HG02763 (cell line): Measurements from ENCODE around the gene SLC27A3.
"Not testable (repeated sequence)": the region's sequence is repeated elsewhere in the genome, so short reads cannot be mapped to it uniquely, and the experiment has no call there.

Experiments used
- ATAC-seq: cut with Tn5 transposase; IDR thresholded peaks from one replicate; pipeline ENCODE4 v1.9.1; 2021; ENCODE audit warnings: mild to moderate bottlenecking, moderate library complexity; ENCODE audit not compliant: unreplicated experiment

SLC27A3 gene

DNA sequence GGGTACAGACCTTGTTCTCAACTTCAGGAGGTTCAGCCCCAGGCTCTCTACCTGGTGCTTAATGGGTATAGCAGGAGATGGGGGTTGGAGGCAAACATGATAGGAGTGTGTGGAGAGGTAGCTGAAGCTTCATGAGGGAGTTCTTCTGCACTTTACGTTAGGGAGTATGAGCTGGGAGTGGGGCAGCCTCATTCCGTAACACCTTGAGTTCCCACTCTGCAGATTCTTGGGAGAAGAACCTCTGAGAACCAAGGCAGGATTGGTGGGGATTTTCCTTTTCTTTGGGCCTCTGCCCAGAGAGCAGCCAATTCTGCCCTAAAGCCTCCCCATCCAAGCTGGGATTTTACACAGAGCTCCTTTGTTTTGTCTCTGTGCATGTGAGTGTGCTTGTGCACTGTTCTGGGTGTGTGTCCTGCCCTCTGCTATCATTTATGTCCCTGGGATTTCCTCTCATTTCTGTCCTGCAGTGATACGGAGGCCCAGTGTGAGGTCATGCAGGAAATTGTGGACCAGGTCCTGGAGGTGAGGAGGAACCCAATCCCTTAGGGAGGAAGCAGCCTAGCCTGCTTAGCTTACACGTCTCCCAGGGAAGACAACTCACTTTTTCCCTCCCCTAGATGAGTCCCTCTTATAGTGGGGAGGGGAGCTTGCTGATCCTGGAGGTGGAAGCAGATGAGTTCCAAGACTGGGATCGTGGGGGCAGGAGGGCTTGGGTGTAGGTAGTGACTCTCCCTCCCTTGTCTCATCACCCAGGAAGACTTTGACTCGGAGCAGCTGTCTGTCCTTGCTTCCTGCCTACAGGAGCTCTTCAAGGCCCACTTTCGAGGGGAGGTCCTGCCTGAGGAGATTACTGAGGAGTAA, 11.6 kb upstream of the SLC27A3 start:
- ATAC-seq = no peak

DNA sequence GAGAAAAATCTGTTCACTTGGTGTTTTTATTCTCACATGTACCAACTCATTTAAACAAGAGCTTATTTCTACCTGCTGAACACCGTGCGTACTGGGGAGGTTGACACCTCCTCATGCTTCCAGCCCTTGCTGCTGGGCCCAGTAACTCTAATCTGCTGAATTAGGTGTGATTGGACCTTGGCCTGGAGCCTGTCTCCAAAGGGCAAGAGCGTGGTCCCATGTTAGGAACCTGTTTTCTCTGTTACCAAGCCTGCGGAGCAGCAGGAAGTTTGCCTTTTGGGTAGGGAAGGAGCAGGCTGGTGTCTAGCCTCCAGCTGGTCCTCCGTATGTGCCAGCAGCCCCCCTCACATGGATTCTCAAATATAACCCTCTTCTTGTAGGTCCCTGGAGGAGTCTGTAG, 10.9 kb upstream of the SLC27A3 start:
- no peak for ATAC-seq

DNA sequence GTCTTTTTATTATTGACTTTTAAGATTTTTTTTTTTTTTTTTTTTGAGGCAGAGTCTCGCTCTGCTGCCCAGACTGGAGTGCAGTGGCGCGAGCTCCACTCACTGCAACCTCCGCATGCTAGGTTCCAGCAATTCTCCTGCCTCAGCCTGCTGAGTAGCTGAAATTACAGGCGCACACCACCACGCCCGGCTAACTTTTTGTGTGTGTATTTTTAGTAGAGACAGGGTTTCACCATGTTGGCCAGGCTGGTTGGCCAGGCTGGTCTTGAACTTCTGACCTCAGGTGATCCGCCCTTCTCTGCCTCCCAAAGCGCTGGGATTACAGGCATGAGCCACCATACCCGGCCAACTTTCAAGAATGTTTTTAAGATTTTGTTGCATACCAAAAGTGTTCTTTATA, 8.5 kb upstream of the SLC27A3 start:
- not testable (repeated sequence) for ATAC-seq

DNA sequence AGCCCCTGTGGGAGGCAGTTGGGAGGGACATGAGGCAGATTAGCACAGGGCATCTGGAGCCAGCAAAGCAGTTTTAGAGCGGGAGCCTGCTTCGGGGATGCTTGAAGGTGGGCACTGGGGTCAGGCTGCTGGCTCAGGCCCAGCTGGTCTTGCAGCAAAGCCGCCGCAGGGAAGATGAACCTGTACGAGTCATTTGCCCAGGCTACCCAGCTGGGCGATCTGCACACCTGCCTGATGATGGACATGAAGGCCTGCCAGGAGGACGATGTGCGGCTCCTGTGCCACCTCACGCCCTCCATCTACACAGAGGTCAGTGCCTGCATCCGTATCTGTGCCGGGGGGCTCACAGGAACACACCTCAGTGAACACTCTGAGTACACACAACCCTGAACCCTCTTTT, 7.7 kb upstream of the SLC27A3 start:
- ATAC-seq = no peak

DNA sequence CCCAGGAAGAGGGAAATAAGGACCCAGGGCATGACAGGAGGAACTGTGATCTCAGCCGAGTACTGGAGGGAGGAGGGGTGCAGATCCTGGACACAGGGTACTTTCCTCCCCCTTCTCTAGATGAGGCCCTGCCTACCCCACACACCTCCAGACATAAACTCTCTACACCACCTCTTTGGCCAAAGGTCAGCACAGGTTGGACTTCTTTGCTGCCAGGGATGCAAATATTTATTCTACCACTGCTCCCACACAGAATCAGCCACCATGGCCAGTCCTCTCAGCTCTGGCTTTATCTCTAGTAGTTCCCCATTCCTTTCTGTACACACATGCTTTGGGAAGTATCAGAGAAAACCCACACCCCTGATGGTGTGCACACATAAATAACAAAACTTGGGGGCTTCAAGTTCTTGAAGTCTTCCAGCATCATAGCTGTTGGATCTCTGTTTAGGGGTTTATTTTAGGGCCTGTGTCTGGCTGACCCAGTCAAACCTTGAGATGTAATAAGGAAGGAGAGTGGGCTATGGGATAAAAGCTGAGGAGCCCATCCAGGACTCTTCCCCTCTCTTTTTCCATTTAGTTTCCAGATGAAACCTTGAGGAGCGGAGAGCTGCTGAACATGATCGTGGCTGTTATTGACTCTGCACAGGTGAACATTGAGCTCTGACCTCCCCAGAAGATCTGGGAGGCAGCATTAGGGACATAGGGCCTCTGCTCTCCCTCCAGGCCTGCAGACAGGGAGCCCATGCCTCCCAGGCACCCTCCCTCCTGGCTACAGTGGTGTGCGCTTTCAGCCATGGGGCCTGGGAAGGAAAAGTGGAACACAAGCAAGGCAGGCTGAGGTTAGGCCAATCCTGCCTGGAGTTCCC, 6.7 kb upstream of the SLC27A3 start:
- no peak for ATAC-seq

DNA sequence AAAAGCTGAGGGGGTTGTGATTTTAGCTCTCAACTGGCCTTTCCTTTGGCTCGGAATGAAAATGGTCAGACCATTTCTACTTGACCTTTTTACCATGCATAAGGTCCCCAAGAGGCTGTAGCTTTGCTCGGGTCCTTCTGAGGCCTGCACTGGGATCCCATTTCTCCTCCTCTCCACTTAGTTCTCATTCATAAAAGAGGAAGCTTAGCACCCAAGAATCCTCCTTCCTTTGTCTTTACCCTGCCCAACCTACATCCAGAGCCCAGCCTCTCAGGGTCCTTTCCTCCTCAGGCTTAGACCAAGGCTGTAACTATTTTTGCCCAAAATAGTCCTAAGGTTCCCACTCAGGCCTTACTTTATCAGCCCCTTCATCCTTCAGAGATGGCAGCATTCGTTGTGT, 6.0 kb upstream of the SLC27A3 start:
- ATAC-seq = no peak

DNA sequence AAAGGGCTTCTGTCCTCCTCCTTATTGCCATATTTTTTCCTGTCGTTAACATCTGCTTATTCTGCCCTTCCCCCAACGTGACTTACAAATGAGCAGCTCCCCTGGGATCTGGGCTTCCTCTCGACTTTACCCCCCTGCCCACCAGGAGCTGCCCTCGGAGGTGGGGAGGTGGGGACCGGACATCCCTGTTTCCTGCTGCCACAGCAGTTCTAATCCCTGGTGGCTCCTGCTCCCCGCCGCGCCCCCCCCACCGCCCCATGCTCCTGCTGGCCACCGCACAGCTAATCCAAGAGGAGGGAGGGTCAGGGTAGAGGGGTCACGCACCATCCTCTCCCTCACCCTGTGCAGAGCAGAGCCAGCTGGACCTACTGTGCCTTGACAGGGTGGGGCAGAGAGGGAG, 4.4 kb upstream of the SLC27A3 start:
- no peak for ATAC-seq

DNA sequence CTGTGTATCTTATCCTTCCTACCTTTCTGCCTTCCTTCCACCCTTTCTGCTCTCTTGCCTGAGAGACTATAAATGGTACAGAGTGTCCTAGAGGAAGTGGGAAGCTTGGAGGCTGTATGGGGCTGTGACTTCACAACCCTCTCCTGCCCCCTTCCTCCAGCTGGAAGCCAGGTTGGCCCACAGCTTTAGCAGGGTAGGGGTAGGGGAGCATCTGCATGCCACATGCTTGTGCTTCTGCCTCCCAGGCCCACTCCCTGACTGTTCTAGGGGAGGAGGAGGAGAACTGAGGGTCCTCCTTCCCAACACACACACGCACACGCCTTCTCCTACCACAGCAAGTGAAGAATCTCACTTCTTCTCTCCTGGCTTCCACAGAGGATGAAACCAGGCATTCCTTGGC, 3.9 kb upstream of the SLC27A3 start:
- no peak for ATAC-seq

DNA sequence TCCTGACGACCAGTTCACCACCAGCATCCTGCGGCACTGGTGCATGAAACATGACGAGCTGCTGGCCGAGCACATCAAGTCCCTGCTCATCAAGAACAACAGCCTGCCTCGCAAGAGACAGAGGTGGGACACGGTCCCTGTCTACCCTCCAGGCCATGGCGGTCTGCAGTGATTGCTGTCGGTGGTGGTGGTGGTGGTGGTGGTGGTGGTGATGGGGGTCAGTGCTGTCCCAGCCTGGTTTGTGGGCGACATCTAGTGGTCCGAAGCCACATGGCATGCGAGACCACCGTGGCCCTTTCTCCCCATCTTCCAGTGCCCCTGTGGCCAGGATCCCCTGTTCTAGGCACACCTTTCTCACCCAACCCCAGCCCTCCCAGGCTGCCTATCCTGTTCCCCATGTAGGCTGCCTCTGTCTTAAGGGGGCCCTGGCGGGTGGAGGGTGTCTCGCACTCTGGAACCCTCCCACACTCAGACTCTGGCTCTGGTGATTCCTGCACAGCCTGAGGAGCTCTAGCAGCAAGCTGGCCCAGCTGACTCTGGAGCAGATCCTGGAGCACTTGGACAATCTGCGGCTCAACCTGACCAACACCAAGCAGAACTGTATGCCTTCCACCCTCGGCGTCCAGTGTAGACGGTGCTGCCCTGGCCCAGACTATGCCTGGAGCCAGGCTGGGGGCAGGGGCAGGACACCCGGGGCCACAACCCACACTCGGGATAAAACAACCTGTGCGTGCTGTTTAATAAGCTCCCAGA, 3.2 kb upstream of the SLC27A3 start:
- ATAC-seq = no peak

DNA sequence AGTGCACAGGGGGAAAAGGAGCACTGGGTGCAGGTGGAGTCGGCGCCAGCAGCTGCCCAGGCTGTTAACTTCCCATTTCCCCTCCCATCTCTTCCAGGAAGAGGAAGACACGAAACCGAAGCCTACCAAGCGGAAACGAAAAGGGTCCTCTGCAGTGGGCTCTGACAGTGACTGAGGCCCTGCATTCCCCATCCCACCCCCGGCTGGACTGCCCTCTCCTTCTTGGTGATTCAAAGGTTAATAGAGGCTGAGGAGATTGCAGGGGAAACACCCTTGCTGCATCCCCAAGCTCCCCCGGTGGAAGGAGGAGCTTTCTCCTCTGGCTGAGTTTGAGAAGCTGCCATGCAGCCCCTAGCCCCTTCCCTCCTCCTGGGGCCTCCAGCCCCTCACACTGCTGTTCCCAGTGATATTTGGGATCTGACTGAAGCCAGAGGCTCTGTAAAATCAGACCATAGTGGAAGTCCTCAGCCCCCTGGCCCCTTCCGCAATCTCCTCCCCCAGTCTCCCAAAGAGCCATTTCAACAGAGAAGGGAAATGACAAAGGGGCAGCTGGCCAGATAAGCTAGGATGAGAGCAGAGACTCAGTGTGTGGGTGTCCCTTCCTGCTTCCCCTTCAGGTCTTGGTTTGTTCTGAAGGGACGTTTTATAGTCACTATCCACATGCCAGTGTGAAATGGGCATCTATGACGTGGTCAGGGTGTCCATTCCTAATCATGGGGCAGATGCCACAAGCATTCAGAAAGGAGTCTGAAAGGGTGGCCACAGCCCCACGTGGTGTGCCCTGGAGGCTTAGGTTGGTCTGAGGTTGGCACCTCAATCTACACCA, 1.9 kb upstream of the SLC27A3 start:
- no peak for ATAC-seq

DNA sequence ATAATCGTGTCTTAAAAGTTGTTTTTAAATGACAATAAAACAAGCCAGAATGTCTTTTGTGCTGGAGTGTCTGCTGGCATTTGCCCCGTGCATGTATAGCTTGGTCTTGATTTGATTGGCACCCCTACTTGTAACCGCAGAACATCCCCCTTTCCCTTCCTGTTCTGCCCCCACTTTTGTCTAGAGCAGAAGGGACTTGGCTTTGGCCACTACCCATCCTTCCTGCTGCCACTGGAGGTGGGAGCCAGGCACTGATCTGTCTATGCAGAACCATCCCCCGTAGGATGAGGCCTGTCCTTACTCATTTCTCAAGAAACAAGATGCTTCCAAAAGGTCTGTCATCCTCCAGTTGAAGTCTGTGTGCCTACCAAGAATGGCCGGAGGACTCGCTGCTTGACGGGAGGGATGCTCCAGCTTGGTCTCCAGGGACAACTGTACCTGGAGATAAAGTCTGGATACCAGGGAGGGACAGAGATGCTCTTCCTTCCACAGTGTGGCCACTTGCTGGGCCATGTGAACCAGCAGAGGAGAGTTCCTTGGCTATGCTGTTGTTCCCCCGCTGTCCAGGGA, 1.1 kb upstream of the SLC27A3 start:
- ATAC-seq = no peak

DNA sequence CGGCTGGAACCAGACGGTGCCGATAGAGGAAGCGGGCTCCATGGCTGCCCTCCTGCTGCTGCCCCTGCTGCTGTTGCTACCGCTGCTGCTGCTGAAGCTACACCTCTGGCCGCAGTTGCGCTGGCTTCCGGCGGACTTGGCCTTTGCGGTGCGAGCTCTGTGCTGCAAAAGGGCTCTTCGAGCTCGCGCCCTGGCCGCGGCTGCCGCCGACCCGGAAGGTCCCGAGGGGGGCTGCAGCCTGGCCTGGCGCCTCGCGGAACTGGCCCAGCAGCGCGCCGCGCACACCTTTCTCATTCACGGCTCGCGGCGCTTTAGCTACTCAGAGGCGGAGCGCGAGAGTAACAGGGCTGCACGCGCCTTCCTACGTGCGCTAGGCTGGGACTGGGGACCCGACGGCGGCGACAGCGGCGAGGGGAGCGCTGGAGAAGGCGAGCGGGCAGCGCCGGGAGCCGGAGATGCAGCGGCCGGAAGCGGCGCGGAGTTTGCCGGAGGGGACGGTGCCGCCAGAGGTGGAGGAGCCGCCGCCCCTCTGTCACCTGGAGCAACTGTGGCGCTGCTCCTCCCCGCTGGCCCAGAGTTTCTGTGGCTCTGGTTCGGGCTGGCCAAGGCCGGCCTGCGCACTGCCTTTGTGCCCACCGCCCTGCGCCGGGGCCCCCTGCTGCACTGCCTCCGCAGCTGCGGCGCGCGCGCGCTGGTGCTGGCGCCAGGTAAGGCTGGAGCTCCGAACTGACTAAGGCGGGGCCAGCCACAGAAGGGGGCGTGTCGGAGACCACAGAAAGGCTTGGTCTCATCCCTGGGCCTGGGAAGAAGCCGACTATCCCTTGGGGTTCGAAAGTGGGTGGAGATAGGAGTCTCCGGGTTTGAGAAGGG, 486 bp downstream of the SLC27A3 start:
- ATAC-seq = no peak

DNA sequence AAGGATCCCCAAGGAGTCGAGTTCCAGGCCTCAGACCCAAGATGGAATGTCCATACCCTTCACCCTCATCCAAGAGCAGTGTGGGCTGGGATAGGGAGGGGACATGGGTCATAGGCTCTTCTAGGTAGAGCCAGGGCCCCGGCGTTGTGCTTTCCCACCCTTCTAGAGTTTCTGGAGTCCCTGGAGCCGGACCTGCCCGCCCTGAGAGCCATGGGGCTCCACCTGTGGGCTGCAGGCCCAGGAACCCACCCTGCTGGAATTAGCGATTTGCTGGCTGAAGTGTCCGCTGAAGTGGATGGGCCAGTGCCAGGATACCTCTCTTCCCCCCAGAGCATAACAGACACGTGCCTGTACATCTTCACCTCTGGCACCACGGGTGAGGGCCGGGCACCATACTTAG, 1.1 kb downstream of the SLC27A3 start:
- ATAC-seq = no peak

DNA sequence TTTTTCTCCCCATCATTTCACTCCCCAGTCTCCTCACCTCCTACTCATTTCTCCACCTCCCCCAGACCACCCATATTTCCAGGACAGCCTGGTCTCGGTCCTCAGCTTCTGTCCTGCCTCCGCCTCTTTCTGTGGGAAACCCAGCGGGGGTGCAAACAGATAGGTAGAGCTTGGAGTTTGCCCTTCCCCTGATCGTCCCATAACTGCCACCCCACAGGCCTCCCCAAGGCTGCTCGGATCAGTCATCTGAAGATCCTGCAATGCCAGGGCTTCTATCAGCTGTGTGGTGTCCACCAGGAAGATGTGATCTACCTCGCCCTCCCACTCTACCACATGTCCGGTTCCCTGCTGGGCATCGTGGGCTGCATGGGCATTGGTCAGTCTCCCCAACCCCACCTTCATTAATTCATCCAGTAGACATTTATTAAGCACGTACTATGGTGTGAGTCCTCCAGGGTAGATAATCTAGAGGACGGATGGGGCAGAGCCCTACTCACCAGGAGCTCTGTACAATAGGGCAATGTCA, 1.7 kb downstream of the SLC27A3 start:
- ATAC-seq = no peak

DNA sequence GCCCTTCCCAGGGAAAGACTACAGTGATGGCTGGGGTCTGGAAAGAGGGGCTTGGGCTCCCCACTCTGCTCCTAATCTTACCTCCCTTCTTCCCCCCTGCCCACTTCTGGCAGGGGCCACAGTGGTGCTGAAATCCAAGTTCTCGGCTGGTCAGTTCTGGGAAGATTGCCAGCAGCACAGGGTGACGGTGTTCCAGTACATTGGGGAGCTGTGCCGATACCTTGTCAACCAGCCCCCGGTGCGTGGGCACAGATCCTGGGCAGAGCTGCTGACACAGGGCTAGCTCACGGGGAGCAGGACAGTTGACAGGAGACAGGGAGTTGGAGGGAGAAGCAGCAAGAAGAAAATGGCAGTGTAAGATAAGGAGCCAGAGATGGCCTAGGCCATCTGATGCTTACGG, 2.4 kb downstream of the SLC27A3 start:
- no peak for ATAC-seq

DNA sequence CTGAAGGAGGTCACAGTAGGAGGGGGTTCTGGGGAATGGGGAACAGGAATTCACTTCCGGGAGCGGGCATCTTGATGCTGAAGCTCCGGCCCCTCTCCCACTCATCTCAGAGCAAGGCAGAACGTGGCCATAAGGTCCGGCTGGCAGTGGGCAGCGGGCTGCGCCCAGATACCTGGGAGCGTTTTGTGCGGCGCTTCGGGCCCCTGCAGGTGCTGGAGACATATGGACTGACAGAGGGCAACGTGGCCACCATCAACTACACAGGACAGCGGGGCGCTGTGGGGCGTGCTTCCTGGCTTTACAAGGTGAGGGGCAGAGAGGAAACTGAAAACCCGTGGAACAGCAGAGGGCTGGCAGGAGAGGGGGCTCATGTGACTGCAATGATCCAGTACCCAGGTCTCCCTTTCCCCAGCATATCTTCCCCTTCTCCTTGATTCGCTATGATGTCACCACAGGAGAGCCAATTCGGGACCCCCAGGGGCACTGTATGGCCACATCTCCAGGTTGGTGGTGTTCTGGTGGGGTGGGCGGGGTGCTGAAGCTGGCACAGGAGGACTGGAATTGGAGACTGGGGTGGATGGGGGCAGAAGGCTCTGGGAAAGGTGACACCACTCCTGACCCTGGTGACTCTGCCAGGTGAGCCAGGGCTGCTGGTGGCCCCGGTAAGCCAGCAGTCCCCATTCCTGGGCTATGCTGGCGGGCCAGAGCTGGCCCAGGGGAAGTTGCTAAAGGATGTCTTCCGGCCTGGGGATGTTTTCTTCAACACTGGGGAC, 3.0 kb downstream of the SLC27A3 start:
- ATAC-seq = no peak

DNA sequence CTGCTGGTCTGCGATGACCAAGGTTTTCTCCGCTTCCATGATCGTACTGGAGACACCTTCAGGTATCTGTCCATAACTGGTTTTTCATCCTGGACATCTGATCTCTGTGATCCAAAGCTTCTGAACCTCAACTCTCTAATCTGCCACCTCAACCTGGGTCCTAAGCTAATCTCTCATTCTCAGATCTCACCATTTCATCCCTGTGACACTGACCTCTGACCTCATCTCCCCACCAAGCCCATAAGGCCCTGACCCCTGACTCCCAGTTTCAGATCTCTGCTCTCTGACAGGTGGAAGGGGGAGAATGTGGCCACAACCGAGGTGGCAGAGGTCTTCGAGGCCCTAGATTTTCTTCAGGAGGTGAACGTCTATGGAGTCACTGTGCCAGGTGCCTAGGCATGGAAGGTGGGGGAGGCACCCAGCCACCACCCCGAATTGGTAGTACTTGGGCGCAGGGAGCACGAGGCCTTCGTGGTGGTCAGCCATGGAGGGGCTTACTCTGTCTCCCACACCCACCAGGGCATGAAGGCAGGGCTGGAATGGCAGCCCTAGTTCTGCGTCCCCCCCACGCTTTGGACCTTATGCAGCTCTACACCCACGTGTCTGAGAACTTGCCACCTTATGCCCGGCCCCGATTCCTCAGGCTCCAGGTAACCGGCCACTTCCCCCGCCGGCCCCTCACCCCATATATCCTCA, 3.8 kb downstream of the SLC27A3 start:
- no peak for ATAC-seq
